ENCODE measurements around the gene RRP1.

Gene RRP1

DNA sequence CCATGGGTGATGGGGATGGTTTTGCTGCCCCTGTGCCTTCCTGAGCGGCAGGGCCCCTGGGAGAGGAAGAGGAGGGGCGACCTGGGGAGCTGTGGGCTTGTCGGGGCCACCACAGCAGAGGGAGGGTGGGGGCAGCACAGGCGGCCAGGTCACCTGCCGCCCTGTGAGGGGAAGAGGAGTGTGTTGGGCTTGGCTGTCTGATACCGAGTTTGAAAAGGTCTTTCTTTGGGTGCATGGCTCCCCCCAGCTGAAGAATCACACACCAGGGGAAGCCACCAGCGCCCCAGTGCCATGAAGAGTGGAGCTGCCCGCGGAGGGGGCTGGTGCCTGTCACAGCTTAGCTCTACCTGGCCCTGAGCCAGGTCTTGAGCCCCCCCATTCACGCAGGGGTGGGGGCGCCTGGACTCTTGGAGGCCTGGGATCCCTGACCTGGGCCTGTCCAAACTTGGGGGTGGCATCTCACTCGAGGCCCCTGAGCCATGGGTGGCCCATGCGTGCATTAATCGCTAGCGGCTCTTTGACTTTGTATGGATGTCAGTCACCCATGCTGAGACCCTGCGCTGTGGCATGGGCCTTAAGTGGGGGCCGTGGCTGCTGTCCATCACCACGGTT is 39.6 kb upstream of the RRP1 start:
- Histone ChIP-seq H2AK5ac (ENCODE audit: low read length) (no peak overlapping the region), H3K79me1 (ENCODE audit: low read length) (no peaks in the 10 kb centered on the region), H4K8ac (ENCODE audit: low read depth, low read length) (no peak overlapping the region), H3K27ac (ENCODE audit: low read depth, low read length) (no peak overlapping the region), H3K79me2 (ENCODE audit: control insufficient read depth, insufficient read depth, low read length, poor library complexity) (no peaks in the 10 kb centered on the region), H3K4me2 (ENCODE audit: low read length) (no peak overlapping the region), H3K9ac (ENCODE audit: low read length) (no peak overlapping the region), H2AFZ (ENCODE audit: insufficient read depth, low read length, poor library complexity) (no peak overlapping the region), H3K9me3 (ENCODE audit: insufficient read depth, low read depth, low read length) (peaks cover 6% of the 10 kb centered on the region), H2BK120ac (ENCODE audit: insufficient read depth, low read length, poor library complexity) (no peak overlapping the region), H4K91ac (ENCODE audit: low read depth, low read length) (no peak overlapping the region), H3K4ac (ENCODE audit: low read depth, low read length) (no peak overlapping the region), H3K23ac (ENCODE audit: low read length) (no peak overlapping the region), H2BK12ac (ENCODE audit: low read length) (no peak overlapping the region), H3K36me3 (ENCODE audit: control insufficient read depth in 1 of 2, insufficient read depth in 2 of 2, low read length in 2 of 2) (peaks cover 77 to 80% of the 10 kb centered on the region in 2 experiments), H2BK5ac (ENCODE audit: low read depth, low read length, poor library complexity) (no peak overlapping the region), H4K12ac (ENCODE audit: low read depth, low read length) (no peak overlapping the region), H3K4me3 (ENCODE audit: low read depth, low read length) (no peak overlapping the region), H3K4me1 (ENCODE audit: control insufficient read depth in 1 of 2, insufficient read depth in 2 of 2, low read length in 2 of 2) (no peaks in the 10 kb centered on the region), H3K18ac (ENCODE audit: low read length) (no peak overlapping the region), H3K14ac (ENCODE audit: low read length) (no peak overlapping the region), H3K27me3 (ENCODE audit: insufficient read depth, low read length) (no peaks in the 10 kb centered on the region)
- no peak for DNase-seq
- WGBS (ENCODE audit: extremely low coverage, insufficient coverage, insufficient read length) = no CpG with 5 or more reads among the region's 18 CpGs

DNA sequence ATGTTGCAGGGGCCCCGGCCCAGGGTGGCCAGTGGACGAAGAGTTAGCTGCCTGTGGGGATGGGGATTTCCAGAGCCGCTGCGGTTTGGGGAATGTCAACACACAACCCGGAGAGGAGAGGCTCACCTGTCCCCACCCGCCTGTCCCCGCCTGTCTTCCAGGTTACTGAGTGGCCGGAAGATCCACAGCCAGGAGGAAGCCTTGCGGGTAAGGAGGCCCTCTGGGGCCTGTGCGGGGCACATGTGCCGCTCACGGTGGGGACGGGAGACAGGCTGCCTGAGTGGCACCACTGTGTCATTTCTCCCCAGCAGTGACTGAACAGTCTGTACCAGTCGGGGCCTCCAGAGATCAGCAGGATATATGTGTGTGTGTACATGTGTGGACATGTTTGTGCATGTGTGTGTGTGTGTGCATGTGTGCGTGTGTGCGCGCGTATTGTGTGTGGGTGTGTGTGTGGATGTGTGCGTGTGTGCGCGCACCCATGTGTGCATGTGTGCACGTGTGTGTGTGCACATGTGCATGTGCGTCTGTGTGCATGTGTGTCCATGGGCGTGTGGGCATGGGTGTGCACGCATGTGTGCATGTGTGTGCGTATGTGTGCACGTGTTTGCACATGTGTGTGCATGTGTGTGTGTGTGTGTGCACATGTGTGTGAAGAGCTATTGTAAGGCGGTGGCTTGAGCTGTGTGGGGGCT is 38.9 kb upstream of the RRP1 start:
- no peak overlapping the region for H3K9ac ChIP-seq (ENCODE audit: low read length)
- H3K4me2 ChIP-seq (ENCODE audit: low read length) = no peak overlapping the region
- no peak overlapping the region for H2AK5ac ChIP-seq (ENCODE audit: low read length)
- no peaks in the 10 kb centered on the region for H3K4me1 ChIP-seq (ENCODE audit: control insufficient read depth in 1 of 2, insufficient read depth in 2 of 2, low read length in 2 of 2)
- no peak overlapping the region for H2BK5ac ChIP-seq (ENCODE audit: low read depth, low read length, poor library complexity)
- H4K8ac ChIP-seq (ENCODE audit: low read depth, low read length) = no peak overlapping the region
- H3K79me2 ChIP-seq (ENCODE audit: control insufficient read depth, insufficient read depth, low read length, poor library complexity) = no peaks in the 10 kb centered on the region
- DNase-seq = no peak
- H3K4ac ChIP-seq (ENCODE audit: low read depth, low read length) = no peak overlapping the region
- H3K14ac ChIP-seq (ENCODE audit: low read length) = no peak overlapping the region
- no peak overlapping the region for H4K91ac ChIP-seq (ENCODE audit: low read depth, low read length)
- H3K79me1 ChIP-seq (ENCODE audit: low read length) = no peaks in the 10 kb centered on the region
- H3K27me3 ChIP-seq (ENCODE audit: insufficient read depth, low read length) = no peaks in the 10 kb centered on the region
- H3K9me3 ChIP-seq (ENCODE audit: insufficient read depth, low read depth, low read length) = peaks cover 6% of the 10 kb centered on the region
- WGBS (ENCODE audit: extremely low coverage, insufficient coverage, insufficient read length) = no CpG with 5 or more reads among the region's 28 CpGs
- H3K4me3 ChIP-seq (ENCODE audit: low read depth, low read length) = no peak overlapping the region
- H3K18ac ChIP-seq (ENCODE audit: low read length) = no peak overlapping the region
- no peak overlapping the region for H3K27ac ChIP-seq (ENCODE audit: low read depth, low read length)
- H3K23ac ChIP-seq (ENCODE audit: low read length) = no peak overlapping the region
- H2BK120ac ChIP-seq (ENCODE audit: insufficient read depth, low read length, poor library complexity) = no peak overlapping the region
- H2AFZ ChIP-seq (ENCODE audit: insufficient read depth, low read length, poor library complexity) = no peak overlapping the region
- peaks cover 80 to 83% of the 10 kb centered on the region in 2 experiments for H3K36me3 ChIP-seq (ENCODE audit: control insufficient read depth in 1 of 2, insufficient read depth in 2 of 2, low read length in 2 of 2)
- H4K12ac ChIP-seq (ENCODE audit: low read depth, low read length) = no peak overlapping the region
- H2BK12ac ChIP-seq (ENCODE audit: low read length) = no peak overlapping the region

DNA sequence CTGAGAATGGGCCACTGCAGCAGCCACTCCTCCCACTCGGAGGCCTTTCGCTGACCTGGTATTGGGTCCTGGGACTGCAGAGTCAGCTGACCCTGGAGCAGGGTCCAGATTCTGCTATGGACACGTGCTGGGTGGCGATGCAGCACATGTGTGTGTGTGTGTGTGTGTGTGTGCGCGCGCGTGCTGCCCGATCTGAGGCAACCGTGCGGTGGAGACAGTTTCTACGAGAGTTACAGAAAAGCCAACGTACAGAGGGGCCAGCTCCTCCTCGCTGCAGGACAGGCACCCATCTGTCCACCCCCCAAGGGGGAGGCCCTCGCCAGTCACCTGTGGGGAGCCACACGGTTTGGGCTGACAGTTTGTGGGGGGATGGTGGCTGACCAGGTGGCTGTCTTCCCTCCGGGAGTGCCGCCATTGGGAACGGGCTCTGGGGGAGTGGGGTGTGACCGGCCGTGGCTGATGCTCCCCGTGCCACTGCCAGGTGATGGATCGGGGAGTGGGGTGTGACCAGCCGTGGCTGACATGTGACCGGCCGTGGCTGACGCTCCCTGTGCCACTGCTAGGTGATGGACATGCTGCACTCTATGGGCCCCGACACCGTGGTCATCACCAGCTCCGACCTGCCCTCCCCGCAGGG is 37.3 kb upstream of the RRP1 start:
- Histone ChIP-seq H3K79me1 (ENCODE audit: low read length) (no peaks in the 10 kb centered on the region), H3K27ac (ENCODE audit: low read depth, low read length) (no peak overlapping the region), H4K91ac (ENCODE audit: low read depth, low read length) (no peak overlapping the region), H3K14ac (ENCODE audit: low read length) (no peak overlapping the region), H3K9ac (ENCODE audit: low read length) (no peak overlapping the region), H2AK5ac (ENCODE audit: low read length) (no peak overlapping the region), H2BK5ac (ENCODE audit: low read depth, low read length, poor library complexity) (no peak overlapping the region), H3K79me2 (ENCODE audit: control insufficient read depth, insufficient read depth, low read length, poor library complexity) (no peaks in the 10 kb centered on the region), H3K4me2 (ENCODE audit: low read length) (no peak overlapping the region), H4K12ac (ENCODE audit: low read depth, low read length) (no peak overlapping the region), H3K4ac (ENCODE audit: low read depth, low read length) (no peak overlapping the region), H3K27me3 (ENCODE audit: insufficient read depth, low read length) (no peaks in the 10 kb centered on the region), H3K4me3 (ENCODE audit: low read depth, low read length) (no peak overlapping the region), H3K23ac (ENCODE audit: low read length) (no peak overlapping the region), H3K9me3 (ENCODE audit: insufficient read depth, low read depth, low read length) (peaks cover 6% of the 10 kb centered on the region), H3K18ac (ENCODE audit: low read length) (no peak overlapping the region), H3K36me3 (ENCODE audit: control insufficient read depth in 1 of 2, insufficient read depth in 2 of 2, low read length in 2 of 2) (peaks cover 84 to 85% of the 10 kb centered on the region in 2 experiments), H2BK12ac (ENCODE audit: low read length) (no peak overlapping the region), H4K8ac (ENCODE audit: low read depth, low read length) (no peak overlapping the region), H3K4me1 (ENCODE audit: control insufficient read depth in 1 of 2, insufficient read depth in 2 of 2, low read length in 2 of 2) (no peaks in the 10 kb centered on the region), H2AFZ (ENCODE audit: insufficient read depth, low read length, poor library complexity) (no peak overlapping the region), H2BK120ac (ENCODE audit: insufficient read depth, low read length, poor library complexity) (no peak overlapping the region)
- no CpG with 5 or more reads among the region's 31 CpGs for WGBS (ENCODE audit: extremely low coverage, insufficient coverage, insufficient read length)
- no peak for DNase-seq

DNA sequence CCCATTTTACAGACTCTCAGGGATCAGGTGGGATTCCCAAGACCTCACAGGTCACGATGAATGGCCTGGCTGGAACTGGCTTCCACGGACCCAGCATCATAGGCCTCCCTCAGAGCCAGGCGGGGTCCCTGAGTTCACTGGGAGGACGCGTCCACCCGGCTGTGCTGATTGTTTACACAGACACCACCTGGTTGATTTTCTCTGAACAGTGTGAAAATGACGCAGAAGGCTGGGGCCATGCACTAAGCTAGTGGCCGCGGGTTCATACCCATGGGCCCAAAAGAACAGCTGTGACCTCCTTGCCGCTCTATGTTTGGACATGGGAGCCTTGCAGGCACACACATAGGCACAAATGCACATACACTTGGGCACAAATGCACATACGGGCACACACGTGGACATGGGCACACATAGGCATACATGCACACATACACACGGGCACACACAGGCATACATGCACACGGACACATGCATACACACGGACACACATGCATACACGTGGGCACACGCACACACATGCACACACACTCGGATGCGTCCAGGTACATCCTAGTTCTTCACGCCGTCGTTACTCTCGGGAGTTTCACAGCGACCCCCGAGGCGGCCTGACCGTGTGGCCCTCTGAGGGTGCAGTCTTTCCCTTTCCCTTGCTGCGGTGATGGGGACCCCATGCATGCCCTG is 36.5 kb upstream of the RRP1 start:
- no CpG with 5 or more reads among the region's 28 CpGs for WGBS (ENCODE audit: extremely low coverage, insufficient coverage, insufficient read length)
- Histone ChIP-seq H3K9me3 (ENCODE audit: insufficient read depth, low read depth, low read length) (peaks cover 6% of the 10 kb centered on the region), H3K4ac (ENCODE audit: low read depth, low read length) (no peak overlapping the region), H4K8ac (ENCODE audit: low read depth, low read length) (no peak overlapping the region), H2BK120ac (ENCODE audit: insufficient read depth, low read length, poor library complexity) (no peak overlapping the region), H3K79me2 (ENCODE audit: control insufficient read depth, insufficient read depth, low read length, poor library complexity) (no peaks in the 10 kb centered on the region), H3K27ac (ENCODE audit: low read depth, low read length) (no peak overlapping the region), H3K4me1 (ENCODE audit: control insufficient read depth in 1 of 2, insufficient read depth in 2 of 2, low read length in 2 of 2) (no peaks in the 10 kb centered on the region), H3K14ac (ENCODE audit: low read length) (no peak overlapping the region), H3K18ac (ENCODE audit: low read length) (no peak overlapping the region), H4K91ac (ENCODE audit: low read depth, low read length) (no peak overlapping the region), H3K36me3 (ENCODE audit: control insufficient read depth in 1 of 2, insufficient read depth in 2 of 2, low read length in 2 of 2) (peaks cover 78 to 83% of the 10 kb centered on the region in 2 experiments), H3K79me1 (ENCODE audit: low read length) (no peaks in the 10 kb centered on the region), H3K23ac (ENCODE audit: low read length) (no peak overlapping the region), H4K12ac (ENCODE audit: low read depth, low read length) (no peak overlapping the region), H2BK12ac (ENCODE audit: low read length) (no peak overlapping the region), H2BK5ac (ENCODE audit: low read depth, low read length, poor library complexity) (no peak overlapping the region), H3K4me3 (ENCODE audit: low read depth, low read length) (no peak overlapping the region), H2AK5ac (ENCODE audit: low read length) (no peak overlapping the region), H2AFZ (ENCODE audit: insufficient read depth, low read length, poor library complexity) (no peak overlapping the region), H3K27me3 (ENCODE audit: insufficient read depth, low read length) (no peaks in the 10 kb centered on the region), H3K4me2 (ENCODE audit: low read length) (no peak overlapping the region), H3K9ac (ENCODE audit: low read length) (no peak overlapping the region)
- DNase-seq = no peak
